ENCODE measurements around the gene BTBD9.

The BTBD9 gene

GRCh38 chr6:38270367-38270766 lies 369.4 kb downstream of the BTBD9 start:
- no peak for DNase-seq

- DNase-seq: no peak
Observed at GRCh38 chr6:38269461-38270172, 370.1 kb downstream of the BTBD9 start.

GRCh38 chr6:38268342-38268741 lies 371.4 kb downstream of the BTBD9 start:
- no peak for DNase-seq

- DNase-seq: no peak
Observed at GRCh38 chr6:38266921-38267354, 372.8 kb downstream of the BTBD9 start.

- no peak for DNase-seq
Observed at GRCh38 chr6:38264605-38265004, 375.1 kb downstream of the BTBD9 start.

GRCh38 chr6:38262609-38263008 lies 377.1 kb downstream of the BTBD9 start:
- no peak for DNase-seq

GRCh38 chr6:38262026-38262425 lies 377.7 kb downstream of the BTBD9 start:
- no peak for DNase-seq

GRCh38 chr6:38261626-38262025 lies 378.1 kb downstream of the BTBD9 start:
- DNase-seq: no peak

GRCh38 chr6:38259736-38260135 lies 380.0 kb downstream of the BTBD9 start:
- no peak for DNase-seq

- DNase-seq: no peak
Observed at GRCh38 chr6:38248500-38249234, 391.1 kb downstream of the BTBD9 start.

- DNase-seq: no peak
Observed at GRCh38 chr6:38245295-38245694, 394.4 kb downstream of the BTBD9 start.

GRCh38 chr6:38244869-38245268 lies 394.9 kb downstream of the BTBD9 start:
- DNase-seq: no peak

- no peak for DNase-seq
Observed at GRCh38 chr6:38241200-38241871, 398.4 kb downstream of the BTBD9 start.

GRCh38 chr6:38239719-38240451 lies 399.8 kb downstream of the BTBD9 start:
- no peak for DNase-seq

- no peak for DNase-seq
Observed at GRCh38 chr6:38236631-38237030, 403.1 kb downstream of the BTBD9 start.

- DNase-seq: no peak
Observed at GRCh38 chr6:38234934-38235682, 404.6 kb downstream of the BTBD9 start.

- no peak for DNase-seq
Observed at GRCh38 chr6:38234141-38234540, 405.6 kb downstream of the BTBD9 start.

- no peak for DNase-seq
Observed at GRCh38 chr6:38233161-38233791, 406.5 kb downstream of the BTBD9 start.

GRCh38 chr6:38225766-38226165 lies 414.0 kb downstream of the BTBD9 start:
- DNase-seq: no peak

GRCh38 chr6:38221251-38221650 lies 418.5 kb downstream of the BTBD9 start:
- no peak for DNase-seq

- no peak for DNase-seq
Observed at GRCh38 chr6:38220069-38220723, 419.5 kb downstream of the BTBD9 start.

Measured in GDM1 (cell line).